22Rv1 (cell line): ENCODE measurements around the gene TAAR2.

Experiments used
- ZFX ChIP-seq: fragments of 450-650 bp; IDR thresholded peaks from 2 replicates; pipeline ENCODE4 v1.6.1; 2017; ENCODE audit warnings: antibody characterized with exemption, borderline replicate concordance
- TF ChIP-seq, protein P1 (sequence below): fragments of 450-650 bp; IDR thresholded peaks from 2 replicates; pipeline ENCODE4 v1.5.1; 2017; ENCODE audit warnings: mild to moderate bottlenecking

DNA sequence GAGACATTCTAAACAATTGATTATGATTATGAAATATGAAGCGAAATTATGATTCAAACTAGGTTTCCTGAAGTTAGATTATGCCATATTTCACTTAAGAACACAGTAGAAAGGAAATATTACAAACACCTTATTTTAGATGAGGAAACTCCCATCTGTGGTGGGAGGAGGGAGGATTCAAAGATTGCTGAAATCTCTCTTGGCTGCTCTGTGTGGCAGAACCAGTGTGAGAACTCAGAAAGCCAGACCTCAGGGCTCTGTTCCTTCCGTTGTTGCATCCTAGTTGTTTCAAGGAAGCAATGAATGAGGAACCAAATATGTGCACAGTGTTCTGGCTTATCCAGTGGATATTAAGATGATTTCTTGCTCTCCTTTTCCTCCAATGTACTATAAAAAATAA lies 36.7 kb downstream of the TAAR2 start:
- TF ChIP-seq, protein P1, sequence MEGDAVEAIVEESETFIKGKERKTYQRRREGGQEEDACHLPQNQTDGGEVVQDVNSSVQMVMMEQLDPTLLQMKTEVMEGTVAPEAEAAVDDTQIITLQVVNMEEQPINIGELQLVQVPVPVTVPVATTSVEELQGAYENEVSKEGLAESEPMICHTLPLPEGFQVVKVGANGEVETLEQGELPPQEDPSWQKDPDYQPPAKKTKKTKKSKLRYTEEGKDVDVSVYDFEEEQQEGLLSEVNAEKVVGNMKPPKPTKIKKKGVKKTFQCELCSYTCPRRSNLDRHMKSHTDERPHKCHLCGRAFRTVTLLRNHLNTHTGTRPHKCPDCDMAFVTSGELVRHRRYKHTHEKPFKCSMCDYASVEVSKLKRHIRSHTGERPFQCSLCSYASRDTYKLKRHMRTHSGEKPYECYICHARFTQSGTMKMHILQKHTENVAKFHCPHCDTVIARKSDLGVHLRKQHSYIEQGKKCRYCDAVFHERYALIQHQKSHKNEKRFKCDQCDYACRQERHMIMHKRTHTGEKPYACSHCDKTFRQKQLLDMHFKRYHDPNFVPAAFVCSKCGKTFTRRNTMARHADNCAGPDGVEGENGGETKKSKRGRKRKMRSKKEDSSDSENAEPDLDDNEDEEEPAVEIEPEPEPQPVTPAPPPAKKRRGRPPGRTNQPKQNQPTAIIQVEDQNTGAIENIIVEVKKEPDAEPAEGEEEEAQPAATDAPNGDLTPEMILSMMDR = no peak
- TF ChIP-seq ZFX = no peak
